GM12865 (cell line): Measurements from ENCODE around the gene GEN1.

ENCODE experiments used
- DNase-seq: peaks from one replicate; pipeline ENCODE4 v3.0.0; 2010; ENCODE audit warnings: low read depth
- H3K4me3 ChIP-seq: 2 replicates; pipeline ENCODE4 v1.5.1; 2011; ENCODE audit warnings: mild to moderate bottlenecking, low read depth, low read length, control low read depth
- TF ChIP-seq, protein P1 (sequence below): IDR thresholded peaks from 2 replicates; pipeline ENCODE4 v1.5.1; 2011; ENCODE audit warnings: low read length, control low read depth, low read depth, inconsistent platforms; ENCODE audit not compliant: insufficient read depth; ENCODE audit errors: missing control alignments

The GEN1 gene

GRCh38 chr2:17781482-17781881 lies 27.5 kb downstream of the GEN1 start:
- no peak for DNase-seq
- no peak overlapping the region for H3K4me3 ChIP-seq
- TF ChIP-seq, protein P1, sequence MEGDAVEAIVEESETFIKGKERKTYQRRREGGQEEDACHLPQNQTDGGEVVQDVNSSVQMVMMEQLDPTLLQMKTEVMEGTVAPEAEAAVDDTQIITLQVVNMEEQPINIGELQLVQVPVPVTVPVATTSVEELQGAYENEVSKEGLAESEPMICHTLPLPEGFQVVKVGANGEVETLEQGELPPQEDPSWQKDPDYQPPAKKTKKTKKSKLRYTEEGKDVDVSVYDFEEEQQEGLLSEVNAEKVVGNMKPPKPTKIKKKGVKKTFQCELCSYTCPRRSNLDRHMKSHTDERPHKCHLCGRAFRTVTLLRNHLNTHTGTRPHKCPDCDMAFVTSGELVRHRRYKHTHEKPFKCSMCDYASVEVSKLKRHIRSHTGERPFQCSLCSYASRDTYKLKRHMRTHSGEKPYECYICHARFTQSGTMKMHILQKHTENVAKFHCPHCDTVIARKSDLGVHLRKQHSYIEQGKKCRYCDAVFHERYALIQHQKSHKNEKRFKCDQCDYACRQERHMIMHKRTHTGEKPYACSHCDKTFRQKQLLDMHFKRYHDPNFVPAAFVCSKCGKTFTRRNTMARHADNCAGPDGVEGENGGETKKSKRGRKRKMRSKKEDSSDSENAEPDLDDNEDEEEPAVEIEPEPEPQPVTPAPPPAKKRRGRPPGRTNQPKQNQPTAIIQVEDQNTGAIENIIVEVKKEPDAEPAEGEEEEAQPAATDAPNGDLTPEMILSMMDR = no peak

GRCh38 chr2:17786727-17787126 lies 32.8 kb downstream of the GEN1 start:
- DNase-seq = no peak
- TF ChIP-seq, protein P1 = no peak
- H3K4me3 ChIP-seq = no peak overlapping the region

- DNase-seq = peak; percentile 23
- TF ChIP-seq, protein P1 = no peak
- no peak overlapping the region for H3K4me3 ChIP-seq
Observed at GRCh38 chr2:17788773-17789172, 34.8 kb downstream of the GEN1 start.

DNA sequence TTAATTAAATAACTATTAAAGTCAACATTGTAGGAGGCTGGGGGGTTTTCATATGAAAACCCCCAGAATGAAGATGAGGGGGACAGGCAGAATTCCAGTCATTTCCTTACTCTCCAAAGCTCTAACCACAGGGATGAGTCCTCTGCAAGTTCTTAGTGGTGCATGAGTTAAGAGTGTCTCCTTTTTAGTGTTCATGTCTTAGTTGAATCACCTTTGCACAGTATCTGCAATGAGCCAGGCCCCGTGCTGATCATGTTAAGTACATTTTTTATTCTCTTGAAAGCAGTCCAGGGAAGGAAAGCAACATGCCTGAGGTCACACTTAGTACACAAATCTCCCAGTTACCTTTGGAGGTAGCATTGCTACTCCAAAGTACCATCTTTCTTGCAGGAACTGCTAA lies 36.6 kb downstream of the GEN1 start:
- DNase-seq = no peak
- TF ChIP-seq, protein P1 = no peak
- no peak overlapping the region for H3K4me3 ChIP-seq

DNA sequence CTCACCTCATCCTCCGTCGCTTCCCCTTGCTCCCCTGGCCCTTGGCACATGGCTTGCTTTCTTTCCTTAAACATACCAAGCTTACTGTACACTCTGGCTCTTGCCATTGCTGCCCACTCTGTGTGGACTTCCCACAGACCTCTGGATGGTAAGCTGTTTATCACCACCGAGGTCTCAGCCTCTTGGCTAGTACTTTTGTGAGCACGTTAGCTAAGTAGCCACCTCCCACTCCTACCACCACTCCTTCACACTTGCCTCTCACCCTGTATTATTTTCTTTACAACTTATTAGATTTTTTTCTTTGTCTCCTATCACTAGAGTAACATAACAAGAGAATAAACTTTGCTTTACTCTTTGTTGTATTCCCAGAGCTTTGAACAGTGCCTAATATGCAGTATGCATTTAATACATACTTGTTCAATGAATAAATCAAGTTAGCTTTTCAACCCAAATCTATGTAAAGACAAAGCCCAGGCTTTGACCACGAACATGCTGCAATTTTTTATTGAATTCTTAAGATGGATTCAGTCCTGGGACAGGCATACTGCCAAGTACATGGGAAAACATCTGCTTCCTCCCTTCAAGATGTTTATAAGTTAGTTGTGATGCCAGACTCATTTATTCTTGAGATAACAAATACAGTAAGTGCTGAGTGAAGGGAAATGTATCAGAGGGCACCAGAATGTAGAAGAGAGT lies 37.3 kb downstream of the GEN1 start:
- TF ChIP-seq, protein P1 = no peak

DNA sequence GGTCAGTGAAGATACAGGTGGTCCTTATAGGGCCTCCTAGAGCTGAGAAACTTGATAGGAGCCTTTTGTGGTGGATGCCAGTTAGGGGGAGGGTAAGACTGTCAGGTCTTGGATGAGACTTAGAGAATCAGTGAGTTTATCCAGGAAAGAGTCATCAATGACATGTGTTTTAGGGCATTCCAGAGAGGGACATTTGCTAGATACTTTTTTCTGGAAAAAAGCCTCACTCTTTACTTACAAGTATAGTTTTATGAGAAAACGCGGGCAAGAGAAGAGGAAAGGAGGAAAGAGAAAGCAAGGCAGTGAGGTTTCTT lies 37.8 kb downstream of the GEN1 start:
- TF ChIP-seq, protein P1 = no peak
- no peak for DNase-seq
- no peak overlapping the region for H3K4me3 ChIP-seq

More for the DNA sequence above, 37.3 kb downstream of the GEN1 start:
- DNase-seq = no peak
- H3K4me3 ChIP-seq = no peak overlapping the region

GRCh38 chr2:17792515-17792914 lies 38.6 kb downstream of the GEN1 start:
- peak; percentile 50 for DNase-seq
- H3K4me3 ChIP-seq = no peak overlapping the region
- TF ChIP-seq, protein P1 = no peak
